Lower lobe of right lung (tissue), 2 donors: Measurements from ENCODE around the gene TJAP1. TPM values are rescaled to one million over a fixed set of nuclear protein-coding genes. Genes with fewer than 3 reads are reported as not detected.

Experiments used
- ATAC-seq, 2 donors: fragments of 200-7000 bp; cut with Tn5 transposase; one replicate each; pipeline ENCODE4 v1.9.1; 2020 to 2022; ENCODE audit warnings: mild to moderate bottlenecking in 2 of 2, moderate library complexity in 2 of 2
- DNase-seq: peaks from one replicate; pipeline ENCODE4 v3.0.0-alpha.2; 2020
- H3K27ac ChIP-seq: fragments of 200-600 bp; one replicate; pipeline ENCODE4 v1.8.0; 2022
- H3K27me3 ChIP-seq: fragments of 200-600 bp; one replicate; pipeline ENCODE4 v1.8.0; 2022; ENCODE audit warnings: low read depth
- H3K36me3 ChIP-seq: fragments of 200-600 bp; one replicate; pipeline ENCODE4 v1.8.0; 2022; ENCODE audit warnings: mild to moderate bottlenecking
- H3K4me1 ChIP-seq: fragments of 200-600 bp; one replicate; pipeline ENCODE4 v1.8.0; 2022
- H3K4me3 ChIP-seq: fragments of 200-600 bp; one replicate; pipeline ENCODE4 v1.8.0; 2022; ENCODE audit warnings: mild to moderate bottlenecking
- H3K9me3 ChIP-seq: fragments of 200-600 bp; one replicate; pipeline ENCODE4 v1.8.0; 2022
- intact Hi-C: fragments of 100-400 bp; cut with DNase I; formaldehyde crosslinking; loops from one replicate; pipeline ENCODE4 v1.11.0; 2022
- total RNA-seq: library from RNA; stranded (reverse); fragmentation: NEBNext Ultra II Directional; extraction: Animal tissue kit (Norgen Biotek cat#: 25700); gene quantifications from one replicate; pipeline ENCODE4 v1.2.1, GENCODE V29; 2021
- TF ChIP-seq, protein P1 (sequence below): fragments of 200-600 bp; IDR thresholded peaks from one replicate; pipeline ENCODE4 v1.8.0; 2022; ENCODE audit warnings: antibody characterized with exemption, mild to moderate bottlenecking
- donor health status: DM: no; HTN: yes; CAD: no; lungs with severe emphysema.

The TJAP1 gene
- total RNA-seq, 1 donor from 2014 or later: 34.3 TPM

DNA sequence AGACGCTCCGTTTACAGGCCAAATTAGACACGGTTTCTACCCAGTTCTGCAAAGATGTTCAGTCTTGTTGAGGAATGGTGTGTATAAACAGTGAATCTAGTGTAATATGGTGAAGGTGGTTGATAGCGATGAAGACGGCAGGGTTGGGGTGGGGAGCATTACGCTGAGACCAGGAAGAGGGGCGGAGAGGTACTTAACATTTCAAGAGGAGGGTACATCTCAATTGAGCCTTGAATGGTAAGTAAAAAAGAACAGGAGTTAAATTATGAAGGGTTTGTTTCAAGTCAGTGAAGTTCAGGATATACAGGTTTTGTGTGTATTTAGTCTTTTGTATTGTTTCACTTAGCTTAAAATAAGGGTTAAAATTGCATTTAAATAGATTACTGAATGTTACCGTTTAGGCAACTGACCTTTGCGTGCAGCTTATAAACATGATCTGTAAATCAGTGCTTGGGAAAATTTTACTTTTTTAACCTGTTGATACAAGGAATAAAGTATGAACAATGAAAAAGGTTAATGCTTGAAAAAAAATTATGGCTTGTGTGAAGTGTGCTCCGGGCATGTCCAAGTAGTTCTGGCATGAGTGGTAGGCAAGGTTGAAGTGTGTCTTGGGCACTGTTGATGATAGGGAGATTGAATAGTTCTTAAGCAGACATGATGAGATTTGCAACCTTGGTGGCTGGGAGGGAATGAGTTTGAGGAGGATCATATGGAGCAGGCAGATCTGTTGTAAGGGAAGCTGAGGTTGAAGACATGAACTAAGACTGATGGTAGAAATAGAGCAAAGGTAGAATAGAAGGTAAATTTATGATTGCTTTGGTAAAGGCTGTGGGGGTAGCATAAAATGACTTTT, 40.4 kb downstream of the TJAP1 start:
- Histone ChIP-seq H3K9me3 (no peaks in the 10 kb centered on the region), H3K27me3 (no peaks in the 10 kb centered on the region), H3K27ac (peak overlapping the region; percentile 91), H3K4me3 (peak overlapping the region; percentile 97), H3K36me3 (peaks cover 70% of the 10 kb centered on the region), H3K4me1 (peaks cover 45% of the 10 kb centered on the region)
- no peak for DNase-seq
- intact Hi-C loops: no loop called here
- ATAC-seq: peak in 1 of 2 donors; percentile 4
- TF ChIP-seq, protein P1, sequence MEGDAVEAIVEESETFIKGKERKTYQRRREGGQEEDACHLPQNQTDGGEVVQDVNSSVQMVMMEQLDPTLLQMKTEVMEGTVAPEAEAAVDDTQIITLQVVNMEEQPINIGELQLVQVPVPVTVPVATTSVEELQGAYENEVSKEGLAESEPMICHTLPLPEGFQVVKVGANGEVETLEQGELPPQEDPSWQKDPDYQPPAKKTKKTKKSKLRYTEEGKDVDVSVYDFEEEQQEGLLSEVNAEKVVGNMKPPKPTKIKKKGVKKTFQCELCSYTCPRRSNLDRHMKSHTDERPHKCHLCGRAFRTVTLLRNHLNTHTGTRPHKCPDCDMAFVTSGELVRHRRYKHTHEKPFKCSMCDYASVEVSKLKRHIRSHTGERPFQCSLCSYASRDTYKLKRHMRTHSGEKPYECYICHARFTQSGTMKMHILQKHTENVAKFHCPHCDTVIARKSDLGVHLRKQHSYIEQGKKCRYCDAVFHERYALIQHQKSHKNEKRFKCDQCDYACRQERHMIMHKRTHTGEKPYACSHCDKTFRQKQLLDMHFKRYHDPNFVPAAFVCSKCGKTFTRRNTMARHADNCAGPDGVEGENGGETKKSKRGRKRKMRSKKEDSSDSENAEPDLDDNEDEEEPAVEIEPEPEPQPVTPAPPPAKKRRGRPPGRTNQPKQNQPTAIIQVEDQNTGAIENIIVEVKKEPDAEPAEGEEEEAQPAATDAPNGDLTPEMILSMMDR: no peak

DNA sequence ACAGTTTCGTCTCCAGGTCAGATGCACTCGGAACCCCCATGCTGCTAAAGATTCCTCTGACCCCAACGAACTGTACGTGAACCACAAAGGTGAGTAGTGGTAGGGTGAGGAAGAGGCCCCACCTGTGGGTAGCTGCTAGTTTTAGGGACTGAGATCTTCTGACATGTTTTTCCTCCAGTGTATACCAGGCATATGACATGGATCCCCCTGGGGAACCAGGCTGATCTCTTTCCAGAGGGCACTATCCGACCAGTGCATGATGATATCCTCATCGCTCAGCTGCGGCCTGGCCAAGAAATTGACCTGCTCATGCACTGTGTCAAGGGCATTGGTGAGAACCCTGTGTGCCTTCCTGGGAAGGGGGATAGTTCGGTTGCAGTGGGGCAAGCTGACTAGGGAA, 42.7 kb downstream of the TJAP1 start:
- Histone ChIP-seq H3K9me3 (no peaks in the 10 kb centered on the region), H3K4me3 (no peak overlapping the region), H3K36me3 (peaks cover 70% of the 10 kb centered on the region), H3K4me1 (peaks cover 29% of the 10 kb centered on the region), H3K27me3 (no peaks in the 10 kb centered on the region), H3K27ac (no peak overlapping the region)
- TF ChIP-seq, protein P1: no peak
- intact Hi-C loops: no loop called here
- DNase-seq (no peak), ATAC-seq (no peak)

DNA sequence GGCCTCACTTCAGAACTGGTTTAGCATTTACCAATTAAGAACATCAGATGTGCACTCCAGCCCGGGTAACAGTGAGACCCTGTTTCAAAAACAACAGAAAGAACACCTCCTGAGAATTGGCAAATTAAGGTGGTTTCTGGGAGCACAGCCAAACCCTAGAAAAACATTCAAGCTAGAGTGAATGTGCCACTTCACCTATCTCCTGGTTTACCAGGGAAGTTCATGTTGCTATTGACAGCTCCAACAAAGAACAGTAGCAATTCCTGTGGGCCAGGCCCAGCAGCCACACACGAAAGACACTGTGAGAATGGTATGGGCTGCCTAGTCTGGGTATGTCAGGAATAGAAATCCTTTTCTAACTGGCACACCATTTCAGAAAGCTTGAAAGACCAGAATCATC, 44.5 kb downstream of the TJAP1 start:
- Histone ChIP-seq H3K36me3 (peaks cover 80% of the 10 kb centered on the region), H3K27ac (no peak overlapping the region), H3K9me3 (no peaks in the 10 kb centered on the region), H3K4me1 (peaks cover 18% of the 10 kb centered on the region), H3K27me3 (no peaks in the 10 kb centered on the region), H3K4me3 (no peak overlapping the region)
- DNase-seq (no peak), ATAC-seq (no peak)
- intact Hi-C loops: no loop called here
- TF ChIP-seq, protein P1: no peak

DNA sequence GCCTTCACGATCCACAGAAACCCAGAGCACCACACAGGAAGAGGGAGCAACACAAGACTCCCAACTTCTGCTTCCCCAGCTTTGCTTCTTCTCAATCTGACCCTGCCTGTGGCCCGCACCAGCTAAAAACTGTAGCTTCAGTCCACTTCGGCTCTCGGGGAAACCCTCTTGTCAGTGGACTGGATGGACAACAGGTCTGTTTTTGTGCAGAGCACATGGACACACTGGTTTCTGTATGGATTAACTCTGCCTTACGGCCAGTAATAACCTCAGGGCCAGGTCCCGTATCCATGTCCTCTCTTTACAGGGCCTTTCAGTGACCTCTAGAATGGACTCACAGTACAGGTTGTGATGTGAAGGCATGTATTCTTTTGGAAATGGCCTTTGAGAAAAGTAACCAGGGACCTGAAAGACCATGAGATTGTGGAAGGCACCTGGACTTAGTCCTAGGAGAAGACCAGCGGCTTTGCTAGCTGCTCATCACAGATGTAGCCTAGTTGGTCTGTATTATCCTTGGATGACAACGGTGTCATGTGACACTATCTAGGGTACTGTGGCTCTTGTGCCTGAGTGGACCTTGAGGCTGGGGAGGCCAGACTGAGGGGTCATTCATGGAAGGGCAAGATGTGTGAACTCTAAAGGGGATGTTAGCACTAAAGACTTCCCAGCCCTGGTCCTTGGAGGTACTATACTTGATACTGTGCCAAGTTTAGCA, 45.3 kb downstream of the TJAP1 start:
- ATAC-seq: no peak
- TF ChIP-seq, protein P1: no peak

DNA sequence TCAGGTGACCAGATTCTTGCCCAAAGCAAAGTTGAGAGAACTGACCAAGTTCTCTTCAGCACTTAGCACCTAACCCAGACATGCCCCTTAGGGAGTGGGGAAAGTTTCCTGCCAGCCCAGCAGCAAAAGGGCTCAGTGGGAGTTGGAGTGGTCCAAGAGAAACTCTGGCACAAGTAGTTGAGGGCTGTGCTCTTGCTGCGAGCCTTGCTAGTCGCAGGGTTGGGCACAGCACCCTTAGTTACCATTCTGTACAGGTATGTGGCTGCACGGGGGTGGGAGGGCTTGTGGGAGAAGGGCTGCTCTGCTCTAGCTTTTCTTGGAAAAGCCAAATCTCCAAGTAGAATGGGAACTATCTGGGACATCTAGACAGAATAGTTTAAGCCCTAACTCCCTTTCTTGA, 45.9 kb downstream of the TJAP1 start:
- intact Hi-C loops: no loop called here
- TF ChIP-seq, protein P1: no peak
- H3K4me3 ChIP-seq: no peak overlapping the region
- no peak overlapping the region for H3K27ac ChIP-seq
- ATAC-seq (no peak), DNase-seq (no peak)
- peaks cover 94% of the 10 kb centered on the region for H3K36me3 ChIP-seq
- H3K9me3 ChIP-seq: no peaks in the 10 kb centered on the region
- peaks cover 6% of the 10 kb centered on the region for H3K4me1 ChIP-seq
- no peaks in the 10 kb centered on the region for H3K27me3 ChIP-seq

More for the DNA sequence above, 45.3 kb downstream of the TJAP1 start:
- Histone ChIP-seq H3K4me1 (peaks cover 12% of the 10 kb centered on the region), H3K4me3 (no peak overlapping the region), H3K27me3 (no peaks in the 10 kb centered on the region), H3K9me3 (no peaks in the 10 kb centered on the region), H3K27ac (no peak overlapping the region), H3K36me3 (peaks cover 88% of the 10 kb centered on the region)
- intact Hi-C loops: no loop called here
- no peak for DNase-seq
